ENCODE measurements around the gene CPNE5. TPM values are rescaled to one million over a fixed set of nuclear protein-coding genes. Genes with fewer than 3 reads are reported as not detected.

Gene CPNE5
- total RNA-seq, 1 experiment from 2014 or later = 0.59 TPM

DNA sequence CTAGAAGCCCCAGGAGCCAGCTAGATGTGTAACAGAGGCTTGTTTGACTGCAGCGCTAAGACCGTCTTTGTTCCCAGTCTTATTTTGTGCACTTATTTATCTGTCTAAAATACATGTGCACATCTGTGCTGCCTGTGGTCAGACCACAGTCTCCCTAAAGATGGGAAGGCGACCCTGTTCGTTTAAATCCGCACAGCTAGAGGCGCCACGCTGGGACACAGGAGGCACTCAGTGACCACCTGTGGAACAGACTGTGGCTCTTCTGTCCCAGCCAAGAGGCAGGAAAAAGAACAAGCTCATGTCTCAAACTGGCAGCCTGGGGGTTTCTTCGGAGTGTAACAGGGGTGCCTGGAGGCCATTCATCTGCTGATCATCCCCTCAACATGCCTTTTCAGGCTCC, 66.8 kb downstream of the CPNE5 start:
- DNase-seq = no peak
- no peaks in the 10 kb centered on the region for H3K36me3 ChIP-seq
- no peaks in the 10 kb centered on the region for H3K9me3 ChIP-seq
- no peak overlapping the region for H3K4me3 ChIP-seq
- H3K27me3 ChIP-seq = no peaks in the 10 kb centered on the region

DNA sequence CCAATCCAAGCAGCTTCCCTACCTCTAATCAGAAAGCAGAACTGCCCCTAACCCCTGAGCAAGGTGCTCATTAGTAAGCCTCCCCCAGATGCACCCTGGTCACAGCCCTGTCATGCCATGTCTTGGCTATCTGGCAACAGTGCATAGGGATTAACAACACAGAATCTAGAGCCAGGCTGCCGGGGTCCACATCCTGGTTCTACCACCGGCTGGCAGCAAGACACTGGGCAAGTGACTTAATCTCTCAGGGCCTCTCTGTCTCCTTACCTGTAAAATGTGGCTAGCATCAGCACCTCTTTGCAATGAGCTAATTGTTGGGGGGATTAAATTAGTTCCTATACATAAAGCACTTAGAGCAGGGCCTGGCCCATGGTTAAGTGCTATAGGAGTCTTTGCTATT, 68.1 kb downstream of the CPNE5 start:
- Histone ChIP-seq H3K4me3 (no peak overlapping the region), H3K9me3 (no peaks in the 10 kb centered on the region), H3K27me3 (no peaks in the 10 kb centered on the region), H3K36me3 (no peaks in the 10 kb centered on the region)
- no peak for DNase-seq

DNA sequence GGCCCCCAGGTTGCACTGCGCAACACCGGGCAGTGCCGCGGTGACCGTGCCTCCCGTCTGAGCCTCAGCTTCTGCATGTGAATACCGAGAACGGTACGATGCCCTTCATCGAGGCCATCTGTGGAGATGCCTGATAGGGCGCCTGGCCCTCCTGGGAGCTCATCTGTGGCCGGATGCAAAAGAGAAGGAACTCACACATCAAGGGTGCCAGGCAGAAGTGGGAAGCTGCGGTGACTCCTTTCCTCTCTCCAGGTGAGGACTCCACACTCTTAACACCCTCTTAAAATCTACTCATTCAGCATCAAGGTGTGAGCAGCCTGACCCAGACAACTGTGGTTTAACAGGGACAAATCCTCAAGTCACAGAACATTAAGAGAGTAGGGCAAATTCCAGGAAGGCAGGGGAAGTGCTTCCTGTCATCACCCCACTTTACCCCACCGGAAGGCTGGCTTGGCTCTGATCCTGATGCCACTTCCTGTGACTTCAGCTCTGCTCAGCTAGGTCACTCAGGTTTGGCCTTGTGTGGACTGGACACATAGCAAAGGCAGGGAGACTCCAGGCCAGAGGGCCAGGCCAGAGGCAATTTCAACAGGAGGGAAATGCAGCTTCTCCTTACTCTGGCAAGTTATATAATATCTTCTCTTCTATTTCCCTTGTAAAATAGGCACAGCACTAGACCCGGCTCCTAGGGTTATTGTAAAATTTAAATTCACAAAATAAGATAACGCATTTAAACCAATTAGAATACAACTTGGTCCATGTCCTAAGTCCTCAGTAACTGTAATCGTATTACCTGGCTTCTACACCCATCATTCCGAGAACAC, 69.4 kb downstream of the CPNE5 start:
- H3K9me3 ChIP-seq = no peaks in the 10 kb centered on the region
- H3K4me3 ChIP-seq = no peak overlapping the region
- no peaks in the 10 kb centered on the region for H3K27me3 ChIP-seq
- DNase-seq = peak; percentile 67
- no peaks in the 10 kb centered on the region for H3K36me3 ChIP-seq

DNA sequence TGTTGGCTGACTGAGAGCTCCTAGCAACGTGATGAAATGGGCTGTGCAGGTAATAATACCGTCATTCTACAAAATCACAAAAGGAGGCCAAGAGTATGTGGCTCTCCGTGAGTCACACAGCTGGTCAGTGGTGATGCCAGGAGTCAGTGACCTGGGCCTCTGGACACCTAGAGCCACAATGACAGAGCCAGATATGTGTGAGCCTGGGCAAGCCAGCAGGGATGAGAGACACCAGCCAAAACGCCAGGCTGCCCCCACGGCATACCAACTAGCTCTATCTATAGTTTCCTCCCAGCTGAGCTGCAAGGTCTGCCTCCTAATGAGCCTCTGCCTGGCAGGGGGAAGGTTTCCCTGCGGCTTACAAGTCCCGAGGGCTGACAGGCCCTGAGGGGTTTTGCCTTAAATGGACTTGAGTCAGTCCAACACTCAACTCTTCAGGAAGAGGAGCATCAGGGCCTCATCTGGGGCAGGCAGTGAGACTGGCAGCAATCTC, 70.0 kb downstream of the CPNE5 start:
- H3K4me3 ChIP-seq = no peak overlapping the region
- no peaks in the 10 kb centered on the region for H3K36me3 ChIP-seq
- DNase-seq = peak; percentile 11
- no peaks in the 10 kb centered on the region for H3K9me3 ChIP-seq
- no peaks in the 10 kb centered on the region for H3K27me3 ChIP-seq

DNA sequence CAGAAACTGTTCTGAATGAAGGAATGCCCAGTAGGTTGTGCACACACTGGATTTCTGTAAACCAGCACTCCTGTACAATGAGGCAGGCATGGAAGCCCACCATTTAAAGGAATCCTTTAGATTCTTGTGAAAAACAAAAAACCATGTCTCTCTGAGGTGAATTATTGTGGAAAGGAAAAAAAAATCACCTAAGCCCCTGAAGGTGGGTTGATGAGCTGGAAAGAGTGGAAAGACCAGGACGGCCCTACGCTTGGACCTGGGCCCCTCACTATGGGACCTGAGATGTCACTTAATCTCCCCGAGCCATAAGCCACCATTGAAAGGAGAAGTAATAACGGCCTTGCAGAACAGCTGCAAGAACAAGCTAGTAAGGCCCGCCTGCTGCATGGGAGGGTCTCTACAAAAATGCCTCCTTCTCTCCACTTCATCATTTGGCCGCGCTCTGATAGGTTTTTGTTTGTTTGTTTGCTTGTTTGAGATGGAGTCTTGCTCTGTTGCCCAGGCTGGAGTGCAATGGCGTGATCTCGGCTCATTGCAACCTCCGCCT, 72.8 kb downstream of the CPNE5 start:
- Histone ChIP-seq H3K27me3 (no peaks in the 10 kb centered on the region), H3K4me3 (no peak overlapping the region), H3K9me3 (no peaks in the 10 kb centered on the region), H3K36me3 (no peaks in the 10 kb centered on the region)
- no peak for DNase-seq

DNA sequence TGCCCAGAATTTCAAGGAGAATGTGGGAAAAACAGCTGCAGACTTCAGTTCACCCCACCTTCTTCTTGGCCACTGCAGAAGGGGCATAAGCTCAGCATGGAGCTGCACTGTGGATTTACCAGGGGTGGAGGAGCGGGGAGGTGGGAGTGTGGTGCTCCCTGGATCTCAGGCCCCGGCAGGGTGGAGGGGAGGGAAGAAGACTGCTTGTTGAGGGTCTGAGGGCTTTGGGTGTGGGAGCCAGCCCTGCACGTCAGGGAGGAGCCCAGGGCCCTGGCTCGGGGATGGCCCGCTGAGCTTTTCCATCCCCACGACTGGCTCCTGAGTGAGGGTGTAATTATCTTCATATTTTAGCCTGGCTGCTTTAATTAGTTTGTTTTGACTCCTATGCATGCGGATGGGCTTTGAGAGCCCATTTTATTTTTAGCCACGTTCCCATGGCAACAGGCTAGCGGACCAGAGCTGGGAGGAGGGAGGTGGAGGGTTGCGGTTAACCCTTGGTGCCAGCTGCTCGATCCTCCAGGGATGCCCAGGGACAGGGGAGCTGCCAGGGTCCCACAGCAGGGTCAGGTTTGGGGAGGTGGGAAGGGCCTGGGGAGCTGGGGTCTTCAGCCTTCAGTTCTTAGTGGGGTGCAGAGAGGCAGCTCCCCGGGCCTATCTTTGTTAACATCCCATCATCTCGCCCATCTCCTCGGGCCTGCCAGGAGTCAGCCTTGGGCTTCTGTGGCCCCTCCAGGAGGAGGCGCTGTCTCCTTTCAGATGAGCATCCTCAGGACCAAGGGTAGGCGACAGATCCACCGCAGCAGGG, 73.4 kb downstream of the CPNE5 start:
- no peak overlapping the region for H3K4me3 ChIP-seq
- no peaks in the 10 kb centered on the region for H3K36me3 ChIP-seq
- H3K9me3 ChIP-seq = no peaks in the 10 kb centered on the region
- DNase-seq = peak; percentile 68
- H3K27me3 ChIP-seq = no peaks in the 10 kb centered on the region

DNA sequence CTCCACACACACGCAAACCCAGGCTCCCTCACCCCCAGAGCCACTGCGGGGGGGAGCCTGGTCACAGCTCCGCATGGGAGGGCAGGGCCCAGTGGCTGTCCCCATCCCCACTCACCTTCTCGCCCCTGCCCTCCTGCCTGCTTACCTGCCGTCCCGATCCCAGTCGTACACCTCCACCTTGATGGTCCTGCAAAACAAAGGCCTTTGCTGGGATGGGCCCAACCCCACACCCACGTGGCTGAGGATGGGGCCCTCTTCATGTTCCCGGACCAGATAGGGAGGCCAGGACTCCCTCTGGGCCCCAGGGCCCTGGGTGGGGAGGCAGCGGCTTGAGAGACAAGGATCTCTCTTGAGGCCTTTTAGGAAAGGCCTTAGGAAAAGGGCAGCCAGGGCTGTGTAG, 74.1 kb downstream of the CPNE5 start:
- Histone ChIP-seq H3K9me3 (no peaks in the 10 kb centered on the region), H3K4me3 (no peak overlapping the region)

DNA sequence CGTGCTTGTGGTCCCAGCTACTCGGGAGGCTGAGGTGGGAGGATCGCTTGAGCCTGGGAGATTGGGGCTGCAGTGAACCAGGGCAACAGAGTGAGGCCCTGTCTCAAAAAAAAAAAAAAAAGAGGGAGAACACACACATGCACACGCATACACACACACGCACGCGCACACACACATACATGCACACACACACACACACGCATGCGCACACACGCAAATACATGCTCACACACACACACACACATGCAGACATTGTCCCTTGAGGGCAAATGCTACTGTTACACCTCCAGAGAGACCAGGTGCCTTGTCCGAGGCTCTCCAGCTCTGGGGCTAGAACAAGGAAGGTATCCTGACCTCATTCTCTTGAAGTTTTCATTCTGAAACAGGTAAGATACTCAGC, 77.1 kb downstream of the CPNE5 start:
- H3K9me3 ChIP-seq = no peaks in the 10 kb centered on the region
- DNase-seq = no peak
- H3K27me3 ChIP-seq = no peaks in the 10 kb centered on the region
- H3K36me3 ChIP-seq = no peaks in the 10 kb centered on the region
- no peak overlapping the region for H3K4me3 ChIP-seq

More for the DNA sequence above, 74.1 kb downstream of the CPNE5 start:
- H3K27me3 ChIP-seq = no peaks in the 10 kb centered on the region
- DNase-seq = no peak
- H3K36me3 ChIP-seq = no peaks in the 10 kb centered on the region

DNA sequence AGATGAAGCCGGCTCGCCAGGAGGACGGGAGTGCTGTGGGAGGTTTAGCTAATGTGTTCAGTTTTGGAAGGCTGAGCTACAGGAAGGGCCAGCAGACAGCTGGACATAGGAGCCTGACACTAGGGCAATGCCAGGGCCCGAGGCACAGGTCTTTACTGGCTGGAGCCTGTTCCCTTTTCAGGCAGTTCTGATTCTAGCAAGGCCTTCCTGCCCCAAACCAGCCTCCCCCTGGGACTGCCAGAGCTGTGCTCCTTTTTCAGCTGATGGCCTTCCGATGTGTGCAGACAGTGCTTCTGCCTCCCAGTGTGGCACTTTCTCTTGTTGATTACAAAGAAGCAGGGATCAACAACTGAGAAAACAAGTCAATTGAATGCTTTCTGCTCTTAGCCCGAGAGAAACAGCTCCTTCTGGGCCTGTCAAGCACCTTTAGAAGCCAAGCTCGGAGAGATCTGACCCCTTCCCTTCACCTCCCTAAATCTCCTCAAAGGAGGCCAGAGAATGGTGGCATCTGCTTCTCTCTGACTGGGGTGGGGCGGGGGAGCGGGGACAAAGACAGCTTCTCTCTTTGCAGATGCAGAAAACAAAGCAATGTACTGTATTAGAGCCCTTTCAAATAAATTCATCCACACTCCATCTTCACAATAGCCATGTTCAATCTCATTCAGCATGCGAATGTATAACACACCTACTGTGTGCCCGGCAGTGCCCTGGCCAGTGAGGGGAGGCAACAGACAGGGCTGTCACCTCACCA, 78.4 kb downstream of the CPNE5 start:
- H3K27me3 ChIP-seq = no peaks in the 10 kb centered on the region
- H3K36me3 ChIP-seq = no peaks in the 10 kb centered on the region
- H3K4me3 ChIP-seq = no peak overlapping the region
- no peak for DNase-seq
- no peaks in the 10 kb centered on the region for H3K9me3 ChIP-seq

DNA sequence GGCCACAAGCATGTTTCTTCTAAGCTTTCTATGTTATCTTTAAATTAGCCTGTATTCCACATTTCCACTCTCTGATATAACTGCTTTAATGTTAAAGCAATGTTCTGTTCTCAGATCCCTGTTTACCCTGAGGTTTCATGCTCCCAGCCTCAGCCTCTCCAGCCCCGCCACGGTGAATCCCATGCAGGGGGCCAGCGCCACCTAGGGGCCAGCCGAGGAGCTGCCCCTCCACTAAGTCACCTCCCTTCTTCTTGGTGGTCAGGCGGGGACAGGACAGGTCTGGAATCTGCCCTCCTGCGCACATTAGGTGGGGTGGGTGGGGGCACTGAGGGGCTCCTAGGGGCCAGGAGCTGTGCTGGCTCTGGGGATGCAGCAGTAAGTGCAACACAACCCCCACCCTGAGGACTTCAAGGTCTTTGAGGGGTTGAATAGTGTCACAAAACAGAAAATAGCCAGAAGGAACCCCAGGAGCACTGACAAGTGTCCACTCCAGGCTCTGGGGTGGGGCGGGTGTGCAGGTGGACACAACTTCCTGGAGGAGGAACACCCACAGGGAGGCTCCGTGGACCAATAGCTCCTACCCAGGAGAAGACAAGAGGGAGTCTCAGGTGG, 80.0 kb downstream of the CPNE5 start:
- Histone ChIP-seq H3K9me3 (no peaks in the 10 kb centered on the region), H3K27me3 (no peaks in the 10 kb centered on the region), H3K4me3 (no peak overlapping the region), H3K36me3 (no peaks in the 10 kb centered on the region)
- DNase-seq = peak; percentile 58

DNA sequence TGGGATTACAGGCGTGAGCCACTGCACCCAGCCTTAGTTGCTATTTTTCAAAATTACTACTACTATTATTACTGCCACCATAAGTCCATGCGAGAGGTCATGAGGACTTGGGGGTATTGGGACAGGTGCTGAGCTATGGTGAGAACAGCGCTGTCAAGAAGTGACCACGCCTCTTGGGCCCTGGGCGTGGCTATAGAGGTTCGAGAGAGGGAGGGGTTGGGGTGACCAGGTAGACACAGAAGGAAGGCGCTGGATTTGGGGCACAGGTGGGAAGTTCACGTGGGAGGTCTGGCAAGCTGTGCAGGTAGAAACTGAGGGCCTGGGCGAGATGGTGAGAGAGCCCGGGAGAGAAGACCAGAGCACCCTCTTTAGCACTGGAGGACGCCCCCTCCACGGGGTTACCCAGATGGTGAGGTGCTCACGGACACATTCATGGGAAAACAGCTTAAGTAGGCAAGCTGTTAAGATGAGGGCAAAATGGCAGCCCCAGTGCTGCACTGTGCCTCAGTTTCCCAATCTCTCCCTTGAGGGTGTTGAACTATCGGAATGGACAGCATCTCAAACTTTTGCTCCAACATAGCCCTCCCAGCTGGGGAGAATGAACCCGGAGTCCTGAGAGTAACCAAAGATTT, 80.6 kb downstream of the CPNE5 start:
- Histone ChIP-seq H3K4me3 (no peak overlapping the region), H3K9me3 (no peaks in the 10 kb centered on the region), H3K36me3 (no peaks in the 10 kb centered on the region), H3K27me3 (no peaks in the 10 kb centered on the region)
- DNase-seq = no peak

DNA sequence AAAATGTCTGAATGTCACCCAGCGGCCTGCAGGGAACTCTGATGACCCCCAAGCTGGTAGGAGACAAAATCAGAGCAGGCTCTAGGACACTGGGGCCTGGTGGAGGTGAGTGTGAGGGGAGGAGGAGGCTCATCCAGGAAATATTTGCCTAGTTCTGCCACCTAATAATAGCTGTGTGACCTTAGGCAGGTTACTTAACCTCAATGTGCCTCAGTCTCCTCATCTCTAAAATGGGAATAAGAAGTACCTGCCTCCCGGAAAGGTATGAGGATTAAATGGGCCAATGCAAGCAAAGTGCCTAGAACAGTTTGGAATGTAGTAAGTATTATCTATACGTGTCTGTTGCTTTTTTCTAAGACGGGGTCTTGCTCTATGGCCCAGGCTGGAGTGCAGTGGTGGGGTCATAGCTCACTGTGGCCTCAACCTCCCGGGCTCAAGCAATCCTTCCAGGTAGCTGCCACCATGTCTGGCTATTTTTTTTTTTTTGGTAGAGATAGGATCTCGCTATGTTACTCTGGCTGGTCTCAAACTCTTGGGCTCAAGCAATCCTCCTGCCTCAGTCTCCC, 81.2 kb downstream of the CPNE5 start:
- no peaks in the 10 kb centered on the region for H3K36me3 ChIP-seq
- no peak for DNase-seq
- H3K27me3 ChIP-seq = no peaks in the 10 kb centered on the region
- no peaks in the 10 kb centered on the region for H3K9me3 ChIP-seq
- H3K4me3 ChIP-seq = no peak overlapping the region

DNA sequence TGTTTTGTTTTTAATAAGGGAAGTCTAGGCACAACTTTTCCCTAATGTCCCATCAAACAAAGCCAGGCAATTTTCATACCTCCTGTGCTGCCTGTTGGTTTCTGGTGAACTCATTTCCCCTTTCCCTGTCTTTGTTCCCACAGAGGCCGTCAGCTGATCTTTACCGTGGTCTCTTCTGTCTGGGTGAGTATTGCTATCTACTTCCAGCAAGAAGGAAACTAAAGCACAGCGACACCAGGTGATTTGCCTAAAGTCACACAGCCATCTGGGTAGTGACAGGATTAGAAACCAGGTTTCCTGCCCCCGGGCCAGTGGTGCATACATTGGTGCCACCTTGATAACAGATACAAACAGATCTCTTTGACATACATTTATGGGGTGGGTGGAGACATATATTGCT, 82.0 kb downstream of the CPNE5 start:
- DNase-seq = no peak
- Histone ChIP-seq H3K4me3 (no peak overlapping the region), H3K27me3 (no peaks in the 10 kb centered on the region), H3K36me3 (no peaks in the 10 kb centered on the region), H3K9me3 (no peaks in the 10 kb centered on the region)

DNA sequence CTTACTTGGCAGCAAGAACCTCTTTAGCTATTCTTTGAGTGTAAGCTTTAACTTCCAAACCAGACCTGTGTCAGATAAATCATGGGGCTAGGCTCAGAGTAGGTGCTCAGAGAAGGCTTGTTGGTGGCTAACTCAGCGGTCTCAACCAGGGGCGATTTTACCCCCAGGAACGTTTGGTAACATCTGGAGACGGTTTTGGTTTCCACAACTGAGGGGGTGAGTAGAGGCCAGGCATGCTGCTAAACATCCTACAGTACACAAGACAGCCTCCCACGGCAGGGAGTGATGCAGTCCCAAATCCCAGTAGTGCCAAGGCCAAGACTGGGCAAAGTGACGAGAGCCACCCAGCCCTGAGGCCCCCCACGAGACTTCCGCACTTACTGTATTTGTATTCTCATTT, 82.5 kb downstream of the CPNE5 start:
- H3K9me3 ChIP-seq = no peaks in the 10 kb centered on the region
- no peaks in the 10 kb centered on the region for H3K27me3 ChIP-seq
- no peak for DNase-seq
- H3K4me3 ChIP-seq = no peak overlapping the region
- no peaks in the 10 kb centered on the region for H3K36me3 ChIP-seq

DNA sequence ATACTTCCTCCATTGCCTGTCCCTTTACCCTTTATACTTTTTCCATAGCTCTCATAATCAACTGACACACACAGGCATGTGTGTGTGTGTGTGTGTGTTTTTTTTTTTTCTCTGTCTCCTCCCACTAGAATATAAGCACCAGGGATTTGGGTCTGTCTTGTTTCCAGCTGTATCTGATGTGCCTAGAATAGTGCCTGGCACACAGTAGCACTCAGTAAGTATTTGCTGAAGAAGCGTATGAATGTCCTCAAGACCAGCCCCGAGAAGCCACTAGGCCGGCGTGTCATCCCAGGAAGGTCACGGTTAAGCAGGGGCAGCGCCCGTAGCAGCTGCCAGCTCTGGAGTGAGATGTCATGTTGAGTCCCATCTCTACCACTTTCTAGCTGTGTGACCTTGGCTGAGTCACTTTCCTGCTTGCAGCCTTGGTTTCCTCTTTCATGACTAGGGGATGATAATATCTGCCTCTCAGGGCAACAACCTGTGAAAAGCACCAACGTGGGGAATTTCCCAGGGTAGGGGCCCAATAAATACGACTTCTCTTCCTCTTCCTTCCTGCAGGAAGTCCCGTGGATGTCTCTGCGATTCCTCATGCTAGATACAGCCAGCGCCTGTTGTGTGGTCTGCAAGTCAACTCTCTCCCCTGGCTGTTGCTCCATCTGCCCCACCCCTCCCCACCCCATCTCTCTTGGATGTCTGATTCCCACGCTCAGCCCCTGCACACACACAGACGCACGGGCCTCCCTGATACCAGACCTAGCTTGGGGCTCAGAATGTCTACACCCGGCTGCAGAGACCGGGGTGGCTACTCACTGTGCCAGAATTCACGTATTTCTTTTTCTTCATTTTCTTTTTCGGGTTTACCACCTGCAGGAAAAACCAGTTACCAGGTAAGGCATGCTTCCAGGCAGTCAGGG, 83.6 kb downstream of the CPNE5 start:
- Histone ChIP-seq H3K36me3 (no peaks in the 10 kb centered on the region), H3K4me3 (no peak overlapping the region), H3K27me3 (no peaks in the 10 kb centered on the region), H3K9me3 (no peaks in the 10 kb centered on the region)
- no peak for DNase-seq
